GM12864 (cell line): Measurements from ENCODE around the gene FBXW7.

ENCODE experiments used
- DNase-seq: peaks from one replicate; pipeline ENCODE4 v3.0.0-alpha.2; 2011; ENCODE audit warnings: low read depth
- H3K4me3 ChIP-seq: 2 replicates; pipeline ENCODE4 v1.5.1; 2011; ENCODE audit warnings: mild to moderate bottlenecking, low read depth, low read length, control low read depth
- CTCF ChIP-seq: IDR thresholded peaks from 2 replicates; pipeline ENCODE4 v1.5.1; 2011; ENCODE audit warnings: low read depth, mild to moderate bottlenecking, moderate library complexity, low read length, control low read depth, inconsistent platforms; ENCODE audit errors: missing control alignments

FBXW7 gene

GRCh38 chr4:152356428-152357034 lies 179.4 kb downstream of the FBXW7 start:
- no peak for TF ChIP-seq CTCF
- H3K4me3 ChIP-seq = no peak overlapping the region
- DNase-seq = no peak

GRCh38 chr4:152352622-152353116 lies 183.2 kb downstream of the FBXW7 start:
- no peak for TF ChIP-seq CTCF
- DNase-seq = no peak
- no peak overlapping the region for H3K4me3 ChIP-seq

- DNase-seq = no peak
- H3K4me3 ChIP-seq = no peak overlapping the region
- TF ChIP-seq CTCF = no peak
Observed at GRCh38 chr4:152352215-152352614, 183.7 kb downstream of the FBXW7 start.

- no peak for TF ChIP-seq CTCF
- no peak overlapping the region for H3K4me3 ChIP-seq
- DNase-seq = no peak
Observed at GRCh38 chr4:152351080-152351479, 184.8 kb downstream of the FBXW7 start.

GRCh38 chr4:152348670-152349069 lies 187.2 kb downstream of the FBXW7 start:
- no peak overlapping the region for H3K4me3 ChIP-seq
- no peak for DNase-seq
- TF ChIP-seq CTCF = no peak

GRCh38 chr4:152346979-152347378 lies 188.9 kb downstream of the FBXW7 start:
- no peak for DNase-seq
- no peak overlapping the region for H3K4me3 ChIP-seq
- TF ChIP-seq CTCF = no peak

GRCh38 chr4:152346526-152346925 lies 189.4 kb downstream of the FBXW7 start:
- no peak for DNase-seq
- no peak overlapping the region for H3K4me3 ChIP-seq
- TF ChIP-seq CTCF = no peak
